ENCODE measurements around the gene LARP4B. TPM values are rescaled to one million over a fixed set of nuclear protein-coding genes. Genes with fewer than 3 reads are reported as not detected.

The LARP4B gene
- total RNA-seq, 1 donor from 2014 or later = 114 TPM

- H3K4me1 Mint-ChIP-seq (ENCODE audit: low read depth) = peaks cover 52% of the 10 kb centered on the region
- no peak overlapping the region for H3K4me3 Mint-ChIP-seq (ENCODE audit: low read depth)
- H3K9me3 Mint-ChIP-seq (ENCODE audit: low read depth) = peaks cover 14% of the 10 kb centered on the region
- DNase-seq (ENCODE audit: low spot score, unreplicated experiment) = no peak
- H3K27me3 Mint-ChIP-seq = no peaks in the 10 kb centered on the region
- H3K27ac Mint-ChIP-seq = peak overlapping the region; percentile 98
- TF ChIP-seq, protein P1, sequence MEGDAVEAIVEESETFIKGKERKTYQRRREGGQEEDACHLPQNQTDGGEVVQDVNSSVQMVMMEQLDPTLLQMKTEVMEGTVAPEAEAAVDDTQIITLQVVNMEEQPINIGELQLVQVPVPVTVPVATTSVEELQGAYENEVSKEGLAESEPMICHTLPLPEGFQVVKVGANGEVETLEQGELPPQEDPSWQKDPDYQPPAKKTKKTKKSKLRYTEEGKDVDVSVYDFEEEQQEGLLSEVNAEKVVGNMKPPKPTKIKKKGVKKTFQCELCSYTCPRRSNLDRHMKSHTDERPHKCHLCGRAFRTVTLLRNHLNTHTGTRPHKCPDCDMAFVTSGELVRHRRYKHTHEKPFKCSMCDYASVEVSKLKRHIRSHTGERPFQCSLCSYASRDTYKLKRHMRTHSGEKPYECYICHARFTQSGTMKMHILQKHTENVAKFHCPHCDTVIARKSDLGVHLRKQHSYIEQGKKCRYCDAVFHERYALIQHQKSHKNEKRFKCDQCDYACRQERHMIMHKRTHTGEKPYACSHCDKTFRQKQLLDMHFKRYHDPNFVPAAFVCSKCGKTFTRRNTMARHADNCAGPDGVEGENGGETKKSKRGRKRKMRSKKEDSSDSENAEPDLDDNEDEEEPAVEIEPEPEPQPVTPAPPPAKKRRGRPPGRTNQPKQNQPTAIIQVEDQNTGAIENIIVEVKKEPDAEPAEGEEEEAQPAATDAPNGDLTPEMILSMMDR (IDR thresholded peaks at IDR 0.05; ENCODE audit: unreplicated experiment) = no peak
- peaks cover 17% of the 10 kb centered on the region for H3K36me3 Mint-ChIP-seq (ENCODE audit: insufficient read depth)
These were observed 42.7 kb upstream of the LARP4B start for GRCh38 chr10:974038-974784.

- TF ChIP-seq, protein P1 (IDR thresholded peaks at IDR 0.05; ENCODE audit: unreplicated experiment) = no peak
- peaks cover 6% of the 10 kb centered on the region for H3K27me3 Mint-ChIP-seq
- peaks cover 3% of the 10 kb centered on the region for H3K9me3 Mint-ChIP-seq (ENCODE audit: low read depth)
- no peak overlapping the region for H3K4me3 Mint-ChIP-seq (ENCODE audit: low read depth)
- no peak for DNase-seq (ENCODE audit: low spot score, unreplicated experiment)
- peak overlapping the region; percentile 84 for H3K27ac Mint-ChIP-seq
- peaks cover 9% of the 10 kb centered on the region for H3K36me3 Mint-ChIP-seq (ENCODE audit: insufficient read depth)
- H3K4me1 Mint-ChIP-seq (ENCODE audit: low read depth) = peaks cover 60% of the 10 kb centered on the region
These were observed 41.3 kb upstream of the LARP4B start for GRCh38 chr10:972763-973162.

GRCh38 chr10:971613-972012 lies 40.1 kb upstream of the LARP4B start:
- Mint-ChIP-seq H3K27ac (peak overlapping the region; percentile 93), H3K4me1 (ENCODE audit: low read depth) (peaks cover 60% of the 10 kb centered on the region), H3K27me3 (peaks cover 6% of the 10 kb centered on the region), H3K36me3 (ENCODE audit: insufficient read depth) (peaks cover 6% of the 10 kb centered on the region), H3K9me3 (ENCODE audit: low read depth) (peaks cover under 1% of the 10 kb centered on the region), H3K4me3 (ENCODE audit: low read depth) (peak overlapping the region; percentile 12)
- no peak for DNase-seq (ENCODE audit: low spot score, unreplicated experiment)
- TF ChIP-seq, protein P1 (IDR thresholded peaks at IDR 0.05; ENCODE audit: unreplicated experiment) = no peak

DNA sequence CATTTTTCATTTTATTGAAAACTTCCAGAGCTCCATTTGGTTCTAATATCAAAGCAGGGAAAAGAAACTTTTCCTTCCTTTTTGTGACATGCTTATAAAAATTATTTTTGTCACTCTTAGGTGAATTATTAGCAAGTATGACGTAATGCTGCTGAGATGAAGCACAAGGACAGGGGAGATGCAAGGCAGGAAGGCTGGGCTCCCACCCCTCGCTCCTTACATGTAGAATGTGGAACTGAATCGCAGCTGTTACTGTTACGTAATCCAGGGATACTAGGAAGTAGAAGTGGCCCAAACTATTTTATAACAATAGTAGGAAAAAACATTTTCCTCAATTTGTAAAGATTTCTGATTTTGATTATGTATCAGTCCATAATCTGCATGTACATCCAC lies 39.6 kb upstream of the LARP4B start:
- peaks cover 6% of the 10 kb centered on the region for H3K27me3 Mint-ChIP-seq
- DNase-seq (ENCODE audit: low spot score, unreplicated experiment) = no peak
- H3K27ac Mint-ChIP-seq = peak overlapping the region; percentile 93
- peaks cover 60% of the 10 kb centered on the region for H3K4me1 Mint-ChIP-seq (ENCODE audit: low read depth)
- peaks cover 4% of the 10 kb centered on the region for H3K36me3 Mint-ChIP-seq (ENCODE audit: insufficient read depth)
- H3K9me3 Mint-ChIP-seq (ENCODE audit: low read depth) = no peaks in the 10 kb centered on the region
- H3K4me3 Mint-ChIP-seq (ENCODE audit: low read depth) = peak overlapping the region; percentile 12
- TF ChIP-seq, protein P1 (IDR thresholded peaks at IDR 0.05; ENCODE audit: unreplicated experiment) = no peak

- TF ChIP-seq, protein P1 (IDR thresholded peaks at IDR 0.05; ENCODE audit: unreplicated experiment) = no peak
- Mint-ChIP-seq H3K4me1 (ENCODE audit: low read depth) (peaks cover 60% of the 10 kb centered on the region), H3K9me3 (ENCODE audit: low read depth) (no peaks in the 10 kb centered on the region), H3K4me3 (ENCODE audit: low read depth) (peak overlapping the region; percentile 15), H3K27ac (peak overlapping the region; percentile 93), H3K27me3 (peaks cover 6% of the 10 kb centered on the region), H3K36me3 (ENCODE audit: insufficient read depth) (peaks cover 2% of the 10 kb centered on the region)
- no peak for DNase-seq (ENCODE audit: low spot score, unreplicated experiment)
These were observed 39.0 kb upstream of the LARP4B start for GRCh38 chr10:970311-971149.
